ENCODE data around the gene GART.

Gene GART

DNA sequence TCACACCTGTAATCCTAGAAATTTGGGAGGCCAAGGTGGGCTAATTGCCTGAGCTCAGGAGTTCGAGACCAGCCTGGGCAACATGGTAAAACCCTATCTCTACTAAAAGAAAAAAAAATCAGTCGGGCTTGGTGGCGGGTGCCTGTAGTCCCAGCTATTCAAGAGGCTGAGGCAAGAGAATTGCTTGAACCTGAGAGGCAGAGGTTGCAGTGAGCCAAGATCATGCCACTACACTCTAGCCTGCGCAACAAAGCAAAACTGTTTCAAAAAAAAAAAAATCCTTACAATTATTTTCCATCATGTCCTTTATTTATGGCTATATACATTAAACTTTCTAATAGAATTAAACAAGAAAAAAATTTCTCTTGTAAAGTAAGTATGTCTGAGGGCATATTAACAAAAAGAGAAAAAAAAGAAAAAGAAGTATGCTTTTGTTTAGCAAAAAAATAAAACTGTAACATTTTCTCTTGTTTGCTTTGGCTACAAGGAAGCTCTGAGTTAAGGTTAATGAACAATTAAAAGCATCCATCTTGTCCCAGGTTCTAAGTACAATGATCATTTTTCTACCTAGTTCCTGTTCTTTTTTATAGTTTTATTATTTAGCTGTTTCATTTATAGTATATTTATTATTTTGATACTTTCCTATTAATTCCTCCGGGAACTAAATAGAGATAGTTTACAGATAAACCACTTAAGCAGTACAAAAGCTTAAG is 80.2 kb downstream of the GART start:
- DNase-seq (ENCODE audit: low spot score) = no peak

- no peak for DNase-seq (ENCODE audit: low spot score)
These were observed 83.1 kb downstream of the GART start for GRCh38 chr21:33458861-33459260.

DNA sequence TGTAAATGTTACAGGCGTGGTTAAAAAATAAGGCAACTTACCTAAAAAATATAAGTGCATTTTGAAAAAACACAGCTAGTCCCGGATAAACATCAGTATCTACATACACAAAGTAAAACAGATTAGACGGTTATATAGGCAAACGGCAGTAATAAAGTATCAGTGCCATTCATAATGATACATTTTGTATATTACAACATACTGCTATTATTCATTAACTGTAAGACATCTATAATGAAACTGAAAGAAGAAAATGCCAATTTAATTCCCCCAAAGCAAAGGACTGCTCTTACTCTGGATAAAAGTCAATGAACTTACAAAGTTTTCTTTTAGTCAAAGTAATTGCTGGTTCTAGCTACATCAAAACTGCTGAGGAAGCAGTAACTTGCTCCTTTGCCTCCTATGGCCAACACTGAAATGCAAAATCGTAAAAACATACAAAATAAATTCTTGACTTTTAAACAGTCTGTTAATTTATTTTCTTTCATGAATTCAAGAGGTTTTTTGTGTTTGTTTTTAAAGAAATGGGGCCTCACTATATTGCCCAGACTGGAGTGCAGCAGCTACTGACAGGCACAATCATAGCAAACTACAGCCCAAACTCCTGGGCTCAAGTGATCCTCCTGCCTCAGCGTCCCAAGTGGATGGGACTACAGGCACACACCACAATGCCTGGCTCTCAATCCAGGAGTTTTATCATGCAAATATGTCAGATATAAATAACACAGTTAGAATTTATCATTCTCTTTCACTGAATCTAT is 86.1 kb downstream of the GART start:
- no peak for DNase-seq (ENCODE audit: low spot score)
